ENCODE measurements around the gene C2orf68.
A peak's percentile ranks its signal among the peaks of the same experiment; 100 is the strongest.

DNA sequence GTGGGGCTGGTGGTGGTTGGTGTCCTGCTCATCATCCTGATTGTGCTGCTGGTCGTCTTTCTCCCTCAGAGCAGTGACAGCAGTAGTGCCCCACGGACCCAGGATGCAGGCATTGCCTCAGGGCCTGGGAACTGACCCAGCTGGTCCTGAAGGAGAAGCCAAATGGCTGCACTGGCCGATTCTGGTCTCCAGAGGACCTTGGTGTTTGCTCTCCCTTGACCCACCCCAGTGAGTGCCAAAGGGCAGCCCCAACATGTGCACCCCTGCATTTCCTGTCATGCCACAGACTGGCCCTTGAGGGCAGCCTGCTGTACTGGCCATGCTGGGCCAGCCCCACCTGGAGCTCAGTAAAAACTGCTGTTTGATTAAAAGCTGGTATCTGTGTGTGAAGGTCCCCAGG lies 18.8 kb downstream of the C2orf68 start:
- TF ChIP-seq POLR2AphosphoS5 (IDR thresholded peaks at IDR 0.05; ENCODE audit: low read depth, low read length) (no peak), SKI (IDR thresholded peaks at IDR 0.05; ENCODE audit: partially characterized antibody) (no peak), SALL1 (CRISPR knock-in tag; IDR thresholded peaks at IDR 0.05) (peak; percentile 30; the same call in 1 of the 2 replicates), DNMT3B (CRISPR knock-in tag; conservative IDR thresholded peaks at IDR 0.05) (no peak), SP2 (CRISPR knock-in tag; IDR thresholded peaks at IDR 0.05) (no peak), SP1 (IDR thresholded peaks at IDR 0.05) (no peak), SP1 (CRISPR knock-in tag; IDR thresholded peaks at IDR 0.05) (no peak), ZMAT3 (CRISPR knock-in tag; conservative IDR thresholded peaks at IDR 0.05) (no peak), KMT2A (CRISPR knock-in tag; IDR thresholded peaks at IDR 0.05) (0 out of 2 replicates have a peak, but pooled peaks have one; percentile 54), ZNF607 (CRISPR knock-in tag; IDR thresholded peaks at IDR 0.05; ENCODE audit: borderline replicate concordance) (no peak), EZH2 (conservative IDR thresholded peaks at IDR 0.05; ENCODE audit: low read depth, low read length) (no peak), YY1 (IDR thresholded peaks at IDR 0.05; ENCODE audit: insufficient read depth, insufficient replicate concordance, low read depth, low read length) (no peak), MTA1 (CRISPR knock-in tag; IDR thresholded peaks at IDR 0.05; ENCODE audit: borderline replicate concordance) (no peak), ZNF780A (CRISPR knock-in tag; IDR thresholded peaks at IDR 0.05) (no peak)
- TF ChIP-seq, protein P1, sequence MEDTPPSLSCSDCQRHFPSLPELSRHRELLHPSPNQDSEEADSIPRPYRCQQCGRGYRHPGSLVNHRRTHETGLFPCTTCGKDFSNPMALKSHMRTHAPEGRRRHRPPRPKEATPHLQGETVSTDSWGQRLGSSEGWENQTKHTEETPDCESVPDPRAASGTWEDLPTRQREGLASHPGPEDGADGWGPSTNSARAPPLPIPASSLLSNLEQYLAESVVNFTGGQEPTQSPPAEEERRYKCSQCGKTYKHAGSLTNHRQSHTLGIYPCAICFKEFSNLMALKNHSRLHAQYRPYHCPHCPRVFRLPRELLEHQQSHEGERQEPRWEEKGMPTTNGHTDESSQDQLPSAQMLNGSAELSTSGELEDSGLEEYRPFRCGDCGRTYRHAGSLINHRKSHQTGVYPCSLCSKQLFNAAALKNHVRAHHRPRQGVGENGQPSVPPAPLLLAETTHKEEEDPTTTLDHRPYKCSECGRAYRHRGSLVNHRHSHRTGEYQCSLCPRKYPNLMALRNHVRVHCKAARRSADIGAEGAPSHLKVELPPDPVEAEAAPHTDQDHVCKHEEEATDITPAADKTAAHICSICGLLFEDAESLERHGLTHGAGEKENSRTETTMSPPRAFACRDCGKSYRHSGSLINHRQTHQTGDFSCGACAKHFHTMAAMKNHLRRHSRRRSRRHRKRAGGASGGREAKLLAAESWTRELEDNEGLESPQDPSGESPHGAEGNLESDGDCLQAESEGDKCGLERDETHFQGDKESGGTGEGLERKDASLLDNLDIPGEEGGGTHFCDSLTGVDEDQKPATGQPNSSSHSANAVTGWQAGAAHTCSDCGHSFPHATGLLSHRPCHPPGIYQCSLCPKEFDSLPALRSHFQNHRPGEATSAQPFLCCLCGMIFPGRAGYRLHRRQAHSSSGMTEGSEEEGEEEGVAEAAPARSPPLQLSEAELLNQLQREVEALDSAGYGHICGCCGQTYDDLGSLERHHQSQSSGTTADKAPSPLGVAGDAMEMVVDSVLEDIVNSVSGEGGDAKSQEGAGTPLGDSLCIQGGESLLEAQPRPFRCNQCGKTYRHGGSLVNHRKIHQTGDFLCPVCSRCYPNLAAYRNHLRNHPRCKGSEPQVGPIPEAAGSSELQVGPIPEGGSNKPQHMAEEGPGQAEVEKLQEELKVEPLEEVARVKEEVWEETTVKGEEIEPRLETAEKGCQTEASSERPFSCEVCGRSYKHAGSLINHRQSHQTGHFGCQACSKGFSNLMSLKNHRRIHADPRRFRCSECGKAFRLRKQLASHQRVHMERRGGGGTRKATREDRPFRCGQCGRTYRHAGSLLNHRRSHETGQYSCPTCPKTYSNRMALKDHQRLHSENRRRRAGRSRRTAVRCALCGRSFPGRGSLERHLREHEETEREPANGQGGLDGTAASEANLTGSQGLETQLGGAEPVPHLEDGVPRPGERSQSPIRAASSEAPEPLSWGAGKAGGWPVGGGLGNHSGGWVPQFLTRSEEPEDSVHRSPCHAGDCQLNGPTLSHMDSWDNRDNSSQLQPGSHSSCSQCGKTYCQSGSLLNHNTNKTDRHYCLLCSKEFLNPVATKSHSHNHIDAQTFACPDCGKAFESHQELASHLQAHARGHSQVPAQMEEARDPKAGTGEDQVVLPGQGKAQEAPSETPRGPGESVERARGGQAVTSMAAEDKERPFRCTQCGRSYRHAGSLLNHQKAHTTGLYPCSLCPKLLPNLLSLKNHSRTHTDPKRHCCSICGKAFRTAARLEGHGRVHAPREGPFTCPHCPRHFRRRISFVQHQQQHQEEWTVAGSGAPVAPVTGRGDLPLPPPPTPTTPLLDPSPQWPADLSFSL (CRISPR knock-in tag; IDR thresholded peaks at IDR 0.05): no peak
